ACHN (cell line): ENCODE data around the gene CPSF4.
"Not testable (repeated sequence)": the region's sequence is repeated elsewhere in the genome, so short reads cannot be mapped to it uniquely, and the experiment has no call there.

Experiments used
- DNase-seq: peaks from one replicate; pipeline ENCODE4 v3.0.0-alpha.2; 2015
- in situ Hi-C: cut with HindIII; loops from 2 replicates; pipeline ENCODE4 v1.10.0; 2017; ENCODE audit warnings: low sequenced_read_pairs, low pct_ligation_motif_present, low pct_unique_long_range_greater_than_20kb

CPSF4 gene

GRCh38 chr7:99406557-99406956 is 32.2 kb upstream of the CPSF4 start:
- DNase-seq: no peak
- in situ Hi-C loops: no loop called here

GRCh38 chr7:99407872-99408378 is 30.8 kb upstream of the CPSF4 start:
- in situ Hi-C loops: no loop called here
- DNase-seq: peak; percentile 87

- DNase-seq: peak; percentile 95
- in situ Hi-C loops: no loop called here
These were observed 30.2 kb upstream of the CPSF4 start, which contains the start of the genes BUD31 and PDAP1 for GRCh38 chr7:99408379-99409191. Gene BUD31, plus strand, starts transcription at chr7:99408969. Its CDS starts 2,124 bp downstream, at chr7:99411093. Gene PDAP1, minus strand, starts transcription at chr7:99408597. Its CDS starts 49 bp downstream, at chr7:99408548.

- in situ Hi-C loops: no loop called here
- peak; percentile 45 for DNase-seq
These were observed 29.6 kb upstream of the CPSF4 start for GRCh38 chr7:99409192-99409572.

GRCh38 chr7:99409806-99410205 is 28.9 kb upstream of the CPSF4 start:
- no peak for DNase-seq
- in situ Hi-C loops: no loop called here

GRCh38 chr7:99410635-99411034 is 28.1 kb upstream of the CPSF4 start:
- in situ Hi-C loops: no loop called here
- no peak for DNase-seq

GRCh38 chr7:99415513-99416127 is 23.1 kb upstream of the CPSF4 start:
- in situ Hi-C loops: not testable (repeated sequence)
- peak; percentile 80 for DNase-seq

GRCh38 chr7:99418260-99418659 is 20.5 kb upstream of the CPSF4 start:
- no peak for DNase-seq
- in situ Hi-C loops: no loop called here

- no peak for DNase-seq
- in situ Hi-C loops: no loop called here
These were observed 19.3 kb upstream of the CPSF4 start for GRCh38 chr7:99419323-99420021.

- no peak for DNase-seq
- in situ Hi-C loops: no loop called here
These were observed 18.5 kb upstream of the CPSF4 start for GRCh38 chr7:99420213-99420612.

GRCh38 chr7:99420986-99421385 is 17.8 kb upstream of the CPSF4 start:
- in situ Hi-C loops: no loop called here

GRCh38 chr7:99422186-99422585 is 16.6 kb upstream of the CPSF4 start:
- no peak for DNase-seq
- in situ Hi-C loops: no loop called here

More at GRCh38 chr7:99420986-99421385, 17.8 kb upstream of the CPSF4 start:
- no peak for DNase-seq

- in situ Hi-C loops: no loop called here
These were observed 16.1 kb upstream of the CPSF4 start for GRCh38 chr7:99422625-99423024.

GRCh38 chr7:99424932-99425730 is 13.6 kb upstream of the CPSF4 start:
- in situ Hi-C loops: no loop called here
- no peak for DNase-seq

More at GRCh38 chr7:99422625-99423024, 16.1 kb upstream of the CPSF4 start:
- no peak for DNase-seq

- in situ Hi-C loops: no loop called here
- no peak for DNase-seq
These were observed 9.7 kb upstream of the CPSF4 start for GRCh38 chr7:99428972-99429566.

- in situ Hi-C loops: no loop called here
- no peak for DNase-seq
These were observed 9.0 kb upstream of the CPSF4 start for GRCh38 chr7:99429756-99430155.

GRCh38 chr7:99431756-99432540 is 6.8 kb upstream of the CPSF4 start:
- in situ Hi-C loops, DNase-seq: not testable (repeated sequence)
